ENCODE measurements around the gene ACTN1. TPM values are rescaled to one million over a fixed set of nuclear protein-coding genes. Genes with fewer than 3 reads are reported as not detected.

The ACTN1 gene
- total RNA-seq, 1 donor from 2014 or later: 479 TPM

DNA sequence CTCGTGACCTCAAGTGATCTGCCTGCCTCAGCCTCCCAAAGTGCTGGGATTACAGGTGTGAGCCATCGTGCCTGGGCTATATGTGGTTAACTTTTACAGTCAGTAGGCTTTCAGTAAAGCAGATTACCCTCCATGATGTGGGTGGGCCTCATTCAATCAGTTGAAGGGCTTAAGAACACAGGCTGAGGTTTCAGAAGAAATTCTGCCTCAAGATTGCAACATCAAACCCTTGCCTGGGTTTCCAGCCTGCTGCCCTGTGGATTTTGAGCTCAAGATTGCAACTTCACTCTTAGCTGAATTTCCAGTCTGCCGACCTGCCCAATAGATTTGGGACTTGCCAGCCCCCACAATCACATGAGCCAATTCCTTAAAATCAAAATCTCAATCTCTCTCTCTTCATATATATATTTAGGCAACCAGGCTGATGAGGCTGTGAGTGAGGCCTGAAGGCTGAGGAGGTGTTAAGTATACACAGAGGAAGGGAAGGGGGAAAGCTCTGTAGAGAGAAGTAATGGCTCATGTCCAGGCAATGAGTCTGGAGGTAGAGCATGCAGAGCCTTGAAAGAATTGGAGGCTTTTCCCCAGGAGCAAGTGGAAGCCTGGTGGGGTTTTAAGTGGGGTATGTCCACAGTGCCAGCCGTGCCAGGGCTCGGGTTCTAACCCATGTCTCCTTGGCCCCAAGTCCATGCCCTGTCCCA is 33.3 kb upstream of the ACTN1 start:
- H3K4me3 ChIP-seq (ENCODE audit: low read depth, low read length): no peak overlapping the region
- DNase-seq (ENCODE audit: low read depth): no peak
- TF ChIP-seq, protein P1, sequence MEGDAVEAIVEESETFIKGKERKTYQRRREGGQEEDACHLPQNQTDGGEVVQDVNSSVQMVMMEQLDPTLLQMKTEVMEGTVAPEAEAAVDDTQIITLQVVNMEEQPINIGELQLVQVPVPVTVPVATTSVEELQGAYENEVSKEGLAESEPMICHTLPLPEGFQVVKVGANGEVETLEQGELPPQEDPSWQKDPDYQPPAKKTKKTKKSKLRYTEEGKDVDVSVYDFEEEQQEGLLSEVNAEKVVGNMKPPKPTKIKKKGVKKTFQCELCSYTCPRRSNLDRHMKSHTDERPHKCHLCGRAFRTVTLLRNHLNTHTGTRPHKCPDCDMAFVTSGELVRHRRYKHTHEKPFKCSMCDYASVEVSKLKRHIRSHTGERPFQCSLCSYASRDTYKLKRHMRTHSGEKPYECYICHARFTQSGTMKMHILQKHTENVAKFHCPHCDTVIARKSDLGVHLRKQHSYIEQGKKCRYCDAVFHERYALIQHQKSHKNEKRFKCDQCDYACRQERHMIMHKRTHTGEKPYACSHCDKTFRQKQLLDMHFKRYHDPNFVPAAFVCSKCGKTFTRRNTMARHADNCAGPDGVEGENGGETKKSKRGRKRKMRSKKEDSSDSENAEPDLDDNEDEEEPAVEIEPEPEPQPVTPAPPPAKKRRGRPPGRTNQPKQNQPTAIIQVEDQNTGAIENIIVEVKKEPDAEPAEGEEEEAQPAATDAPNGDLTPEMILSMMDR (conservative IDR thresholded peaks at IDR 0.05; ENCODE audit: low read depth, low read length): no peak

DNA sequence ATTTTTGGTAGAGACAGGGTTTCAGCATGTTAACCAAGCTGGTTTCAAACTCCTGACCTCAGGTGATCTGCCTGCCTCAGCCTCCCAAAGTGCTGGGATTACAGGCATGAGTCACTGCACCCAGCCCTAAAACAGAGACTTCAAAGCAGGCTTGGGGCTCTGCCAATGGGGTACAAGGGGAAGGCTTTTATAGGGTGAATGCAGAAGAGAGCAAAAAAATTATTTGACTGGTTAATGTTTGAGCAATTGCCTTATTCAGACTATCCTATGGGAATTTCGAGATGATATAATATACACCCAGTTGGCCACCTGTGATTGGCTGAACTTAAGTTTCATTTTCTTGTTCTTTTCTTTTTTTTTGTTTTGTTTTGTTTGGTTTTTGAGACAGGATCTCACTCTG is 31.5 kb upstream of the ACTN1 start:
- no peak overlapping the region for H3K4me3 ChIP-seq (ENCODE audit: low read depth, low read length)
- no peak for DNase-seq (ENCODE audit: low read depth)
- TF ChIP-seq, protein P1 (conservative IDR thresholded peaks at IDR 0.05; ENCODE audit: low read depth, low read length): no peak

DNA sequence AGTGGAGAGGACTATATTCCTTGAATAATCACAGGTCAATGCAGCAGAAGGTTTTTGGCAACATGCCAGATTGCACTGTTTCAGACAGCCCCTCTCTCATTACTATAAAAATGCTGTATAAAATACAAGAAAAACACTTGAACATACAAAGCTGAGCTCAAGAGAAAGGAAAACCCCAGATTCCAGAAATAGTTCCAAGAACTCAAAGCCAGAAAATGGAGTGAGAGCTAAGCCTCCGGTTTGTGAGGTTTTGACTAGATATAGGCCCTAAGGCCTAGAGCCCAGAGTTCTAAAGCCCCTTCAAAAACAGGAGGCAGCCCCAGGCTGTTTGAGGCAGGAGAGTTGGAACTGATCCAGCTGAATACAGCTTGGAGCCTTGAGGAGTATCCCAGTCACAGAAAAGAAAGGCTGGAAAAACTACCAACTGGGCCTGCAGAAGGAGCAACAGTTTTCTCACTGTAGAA is 29.4 kb upstream of the ACTN1 start:
- TF ChIP-seq, protein P1 (conservative IDR thresholded peaks at IDR 0.05; ENCODE audit: low read depth, low read length): no peak
- no peak overlapping the region for H3K4me3 ChIP-seq (ENCODE audit: low read depth, low read length)
- DNase-seq (ENCODE audit: low read depth): no peak

DNA sequence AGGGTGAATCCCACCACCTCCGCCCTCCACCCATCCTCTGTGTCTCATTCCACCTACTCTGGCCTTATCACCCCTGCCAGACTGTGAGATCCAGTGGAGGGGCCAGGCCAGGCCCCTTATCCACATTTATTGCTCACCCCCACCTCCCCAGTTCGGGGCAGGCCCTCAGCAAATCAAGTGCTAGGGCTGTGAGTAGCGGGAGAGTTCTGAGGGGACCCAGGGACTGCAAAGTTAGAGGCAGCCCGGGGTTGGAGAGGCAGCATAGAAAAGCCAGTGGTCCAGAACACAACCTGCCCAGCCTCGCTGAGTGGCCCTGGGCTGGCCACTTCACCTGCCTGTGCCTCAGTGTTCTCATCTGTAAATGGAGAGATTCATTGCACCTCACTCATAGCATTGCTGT is 27.2 kb upstream of the ACTN1 start:
- H3K4me3 ChIP-seq (ENCODE audit: low read depth, low read length): no peak overlapping the region
- no peak for DNase-seq (ENCODE audit: low read depth)
- TF ChIP-seq, protein P1 (conservative IDR thresholded peaks at IDR 0.05; ENCODE audit: low read depth, low read length): no peak

DNA sequence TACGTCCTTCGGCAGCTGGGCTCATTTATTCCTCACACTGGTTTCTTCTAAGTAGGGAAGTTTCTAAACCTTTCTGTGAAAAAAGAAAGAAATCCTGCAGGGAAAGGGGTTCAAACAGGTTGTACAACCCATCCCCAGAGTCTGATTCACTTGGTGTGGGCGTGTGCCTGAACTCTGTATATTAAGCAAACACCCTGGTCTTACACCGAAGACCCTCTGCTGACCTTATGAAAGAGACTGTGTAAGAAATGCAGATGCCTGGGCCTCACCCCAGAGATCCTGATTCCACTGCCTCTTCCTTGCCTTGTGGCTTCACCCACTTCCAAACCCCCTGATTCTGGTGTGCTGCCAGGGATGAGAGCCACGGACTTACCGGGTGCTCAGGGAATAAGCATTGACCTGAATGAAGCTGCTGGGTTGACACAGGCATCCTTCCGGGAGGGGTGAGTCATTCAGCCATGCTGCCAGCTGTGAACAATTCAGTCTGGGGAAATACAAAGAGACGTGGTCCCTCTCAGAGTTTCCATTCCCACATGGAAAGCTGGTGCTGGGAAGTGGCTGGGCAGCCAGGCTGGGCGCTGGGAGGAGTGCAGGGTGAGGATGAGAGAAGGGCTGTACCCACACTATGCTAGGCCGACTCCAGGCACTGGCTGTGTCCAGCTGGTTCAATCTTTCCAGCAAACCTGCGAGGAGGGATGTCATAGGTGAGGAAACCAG is 26.5 kb upstream of the ACTN1 start:
- peak; percentile 68 for DNase-seq (ENCODE audit: low read depth)
- H3K4me3 ChIP-seq (ENCODE audit: low read depth, low read length): no peak overlapping the region
- TF ChIP-seq, protein P1 (conservative IDR thresholded peaks at IDR 0.05; ENCODE audit: low read depth, low read length): no peak

DNA sequence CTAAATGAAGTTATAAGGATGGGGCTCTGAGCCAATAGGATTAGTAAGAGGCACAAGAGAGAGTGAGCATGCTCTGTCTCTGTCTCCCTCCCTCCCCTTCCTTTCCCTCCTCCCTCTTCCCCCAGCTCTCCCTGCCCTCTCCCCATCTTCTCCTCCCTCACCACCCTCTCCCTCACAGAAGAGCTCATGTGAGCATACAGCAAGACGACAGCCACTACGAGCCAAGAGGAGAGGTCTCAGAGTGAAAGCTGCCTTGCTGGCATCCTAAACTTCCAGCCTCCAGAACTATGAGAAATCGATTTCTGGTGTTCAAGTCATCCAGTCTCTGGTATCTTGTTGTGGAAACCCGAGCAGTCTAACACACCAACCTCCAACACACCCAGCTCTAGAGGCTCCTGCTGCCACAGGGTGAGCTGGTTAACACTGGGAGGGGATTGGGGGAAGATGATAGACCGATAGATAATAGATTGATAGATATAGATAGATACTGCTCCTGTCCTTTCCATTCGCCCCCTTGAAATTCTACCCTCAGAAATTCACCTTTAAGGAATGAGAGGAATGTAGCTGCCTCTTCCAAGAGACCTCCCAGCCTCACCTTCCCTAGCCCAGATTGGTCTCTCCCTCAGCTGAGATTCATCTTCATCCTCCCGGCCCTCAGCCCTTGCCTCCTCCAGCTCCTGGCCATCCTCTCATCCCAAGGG is 25.8 kb upstream of the ACTN1 start:
- H3K4me3 ChIP-seq (ENCODE audit: low read depth, low read length): no peak overlapping the region
- TF ChIP-seq, protein P1 (conservative IDR thresholded peaks at IDR 0.05; ENCODE audit: low read depth, low read length): no peak
- DNase-seq (ENCODE audit: low read depth): no peak

Data from epithelial cell of proximal tubule (primary cell).